Trophoblast cell (in vitro differentiated cells and primary cell): ENCODE measurements around the gene FRY.

Experiments
- DNase-seq, 2 donors: peaks; one replicate each; pipeline ENCODE4 v3.0.0-alpha.2; 2016
- H2AFZ ChIP-seq: 2 replicates; pipeline ENCODE4 v1.6.1; 2013; ENCODE audit warnings: low read length, moderate library complexity, mild to moderate bottlenecking; ENCODE audit not compliant: insufficient read depth, poor library complexity
- H2AK5ac ChIP-seq: 2 replicates; pipeline ENCODE4 v1.6.1; 2013; ENCODE audit warnings: mild to moderate bottlenecking, low read length
- H2BK120ac ChIP-seq: 2 replicates; pipeline ENCODE4 v1.6.1; 2013; ENCODE audit warnings: low read length, mild to moderate bottlenecking, moderate library complexity; ENCODE audit not compliant: insufficient read depth, poor library complexity
- H2BK12ac ChIP-seq: 2 replicates; pipeline ENCODE4 v1.6.1; 2013; ENCODE audit warnings: mild to moderate bottlenecking, low read length, moderate library complexity
- H2BK5ac ChIP-seq: 2 replicates; pipeline ENCODE4 v1.6.1; 2013; ENCODE audit warnings: low read length, low read depth, moderate library complexity, mild to moderate bottlenecking; ENCODE audit not compliant: poor library complexity
- H3K14ac ChIP-seq: 2 replicates; pipeline ENCODE4 v1.6.1; 2013; ENCODE audit warnings: mild to moderate bottlenecking, low read length
- H3K18ac ChIP-seq: 2 replicates; pipeline ENCODE4 v1.6.1; 2013; ENCODE audit warnings: mild to moderate bottlenecking, low read length
- H3K23ac ChIP-seq: 2 replicates; pipeline ENCODE4 v1.6.1; 2013; ENCODE audit warnings: low read length
- H3K27ac ChIP-seq: 2 replicates; pipeline ENCODE4 v1.5.1; 2013; ENCODE audit warnings: low read depth, mild to moderate bottlenecking, inconsistent platforms, low read length, moderate library complexity
- H3K27me3 ChIP-seq: 2 replicates; pipeline ENCODE4 v1.6.1; 2013; ENCODE audit warnings: inconsistent platforms, mild to moderate bottlenecking, low read length, moderate library complexity; ENCODE audit not compliant: insufficient read depth
- H3K36me3 ChIP-seq, 2 experiments: 1 replicate in 1 of 2; 2 replicates in 1 of 2; pipeline ENCODE4 v1.6.1; 2013; ENCODE audit warnings: low read length in 2 of 2, mild to moderate bottlenecking in 2 of 2, moderate library complexity in 1 of 2; ENCODE audit not compliant: insufficient read depth in 2 of 2, control insufficient read depth in 1 of 2
- H3K4ac ChIP-seq: 2 replicates; pipeline ENCODE4 v1.6.1; 2013; ENCODE audit warnings: low read depth, mild to moderate bottlenecking, low read length, moderate library complexity
- H3K4me1 ChIP-seq, 2 experiments: 1 replicate in 1 of 2; 2 replicates in 1 of 2; pipeline ENCODE4 v1.6.1; 2013; ENCODE audit warnings: low read length in 2 of 2, mild to moderate bottlenecking in 2 of 2, moderate library complexity in 1 of 2; ENCODE audit not compliant: insufficient read depth in 2 of 2, control insufficient read depth in 1 of 2
- H3K4me2 ChIP-seq: 2 replicates; pipeline ENCODE4 v1.6.1; 2013; ENCODE audit warnings: inconsistent platforms, mild to moderate bottlenecking, low read length, moderate library complexity
- H3K4me3 ChIP-seq: 2 replicates; pipeline ENCODE4 v1.5.1; 2013; ENCODE audit warnings: mild to moderate bottlenecking, low read depth, low read length, inconsistent platforms
- H3K79me1 ChIP-seq: one replicate; pipeline ENCODE4 v1.6.1; 2013; ENCODE audit warnings: low read length
- H3K79me2 ChIP-seq: 2 replicates; pipeline ENCODE4 v1.6.1; 2013; ENCODE audit warnings: low read length, mild to moderate bottlenecking; ENCODE audit not compliant: control insufficient read depth, insufficient read depth, poor library complexity
- H3K9ac ChIP-seq: 2 replicates; pipeline ENCODE4 v1.6.1; 2013; ENCODE audit warnings: mild to moderate bottlenecking, low read length
- H3K9me3 ChIP-seq: 2 replicates; pipeline ENCODE4 v1.6.1; 2013; ENCODE audit warnings: low read depth, mild to moderate bottlenecking, control low read depth, inconsistent platforms, low read length; ENCODE audit not compliant: insufficient read depth
- H4K12ac ChIP-seq: 2 replicates; pipeline ENCODE4 v1.6.1; 2013; ENCODE audit warnings: low read depth, mild to moderate bottlenecking, low read length, moderate library complexity
- H4K8ac ChIP-seq: 2 replicates; pipeline ENCODE4 v1.6.1; 2013; ENCODE audit warnings: low read depth, mild to moderate bottlenecking, low read length, moderate library complexity
- H4K91ac ChIP-seq: one replicate; pipeline ENCODE4 v1.6.1; 2013; ENCODE audit warnings: low read depth, mild to moderate bottlenecking, low read length, moderate library complexity
- WGBS: extraction: QIAGEN DNeasy Blood & Tissue Kit; methylation state at CpG from one replicate; pipeline ENCODE4 v1.1.7; 2013; ENCODE audit warnings: missing lambda C conversion rate; ENCODE audit not compliant: insufficient read length, insufficient coverage; ENCODE audit errors: extremely low coverage; 5-methylcytosine and 5-hydroxymethylcytosine counted together

Gene FRY

DNA sequence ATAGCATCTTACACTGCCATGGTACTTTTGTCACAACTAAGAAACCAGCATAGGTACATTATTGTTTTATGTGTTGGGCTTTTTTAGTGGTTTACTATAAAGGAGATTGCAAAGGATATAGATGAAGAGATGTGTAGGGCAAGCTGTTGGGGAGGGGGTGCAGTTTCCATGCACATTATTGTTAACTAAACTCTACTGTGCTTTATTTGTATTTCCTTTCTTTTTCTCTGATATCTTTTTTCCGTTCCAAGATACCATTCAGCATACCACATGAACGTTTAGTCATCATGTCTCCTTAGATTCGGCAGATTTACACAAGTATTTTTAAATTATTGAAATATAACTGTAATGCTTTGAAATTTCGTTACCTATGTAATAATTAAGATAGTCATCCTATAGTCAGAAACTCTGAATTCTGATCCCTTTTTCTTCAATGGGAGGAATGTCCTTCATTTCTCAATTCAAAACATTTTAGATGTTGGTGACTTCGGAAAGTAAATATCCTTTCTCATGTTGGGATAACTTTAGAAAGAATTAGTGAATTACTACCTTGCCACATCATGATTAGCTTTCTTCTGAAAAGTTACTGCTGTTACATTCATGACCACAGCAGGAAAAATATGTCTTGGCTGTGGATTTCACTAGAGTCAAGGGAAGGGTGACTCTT, 82.8 kb downstream of the FRY start:
- no peak overlapping the region for H2BK5ac ChIP-seq
- no peak overlapping the region for H3K4me2 ChIP-seq
- H3K4ac ChIP-seq, result no peak overlapping the region
- H2AFZ ChIP-seq, result no peak overlapping the region
- DNase-seq, result no peak
- H3K14ac ChIP-seq, result no peak overlapping the region
- no CpG with 5 or more reads among the region's 5 CpGs for WGBS
- no peak overlapping the region for H3K23ac ChIP-seq
- H4K8ac ChIP-seq, result no peak overlapping the region
- H4K91ac ChIP-seq, result no peak overlapping the region
- no peaks in the 10 kb centered on the region for H3K79me1 ChIP-seq
- no peaks in the 10 kb centered on the region for H3K36me3 ChIP-seq
- H2AK5ac ChIP-seq, result no peak overlapping the region
- no peak overlapping the region for H4K12ac ChIP-seq
- no peak overlapping the region for H2BK120ac ChIP-seq
- H2BK12ac ChIP-seq, result no peak overlapping the region
- H3K27me3 ChIP-seq, result no peaks in the 10 kb centered on the region
- H3K9me3 ChIP-seq, result no peaks in the 10 kb centered on the region
- no peaks in the 10 kb centered on the region for H3K79me2 ChIP-seq
- peaks cover 0 to 2% of the 10 kb centered on the region in 2 experiments for H3K4me1 ChIP-seq
- no peak overlapping the region for H3K9ac ChIP-seq
- no peak overlapping the region for H3K27ac ChIP-seq
- H3K18ac ChIP-seq, result no peak overlapping the region
- no peak overlapping the region for H3K4me3 ChIP-seq

GRCh38 chr13:32115066-32115465, 83.5 kb downstream of the FRY start:
- H2AK5ac ChIP-seq, result no peak overlapping the region
- no peak overlapping the region for H4K91ac ChIP-seq
- H3K4ac ChIP-seq, result no peak overlapping the region
- H4K8ac ChIP-seq, result peak overlapping the region; percentile 65
- no peak overlapping the region for H3K27ac ChIP-seq
- H2BK120ac ChIP-seq, result no peak overlapping the region
- no peak overlapping the region for H3K9ac ChIP-seq
- no peak for DNase-seq
- H2AFZ ChIP-seq, result no peak overlapping the region
- no peak overlapping the region for H3K18ac ChIP-seq
- no peak overlapping the region for H3K4me2 ChIP-seq
- H2BK12ac ChIP-seq, result no peak overlapping the region
- WGBS, result no CpG with 5 or more reads among the region's 2 CpGs
- H3K14ac ChIP-seq, result no peak overlapping the region
- no peaks in the 10 kb centered on the region for H3K79me1 ChIP-seq
- H2BK5ac ChIP-seq, result no peak overlapping the region
- H3K23ac ChIP-seq, result no peak overlapping the region
- H3K79me2 ChIP-seq, result no peaks in the 10 kb centered on the region
- no peaks in the 10 kb centered on the region for H3K9me3 ChIP-seq
- no peak overlapping the region for H4K12ac ChIP-seq
- H3K4me1 ChIP-seq, result peaks cover 0 to 2% of the 10 kb centered on the region in 2 experiments
- no peaks in the 10 kb centered on the region for H3K27me3 ChIP-seq
- no peaks in the 10 kb centered on the region for H3K36me3 ChIP-seq
- H3K4me3 ChIP-seq, result no peak overlapping the region

GRCh38 chr13:32116210-32116609, 84.6 kb downstream of the FRY start:
- Histone ChIP-seq H3K9me3 (no peaks in the 10 kb centered on the region), H3K27me3 (no peaks in the 10 kb centered on the region), H4K91ac (no peak overlapping the region), H2BK12ac (no peak overlapping the region), H3K79me2 (no peaks in the 10 kb centered on the region), H2BK120ac (no peak overlapping the region), H2AK5ac (no peak overlapping the region), H3K18ac (no peak overlapping the region), H3K9ac (no peak overlapping the region), H3K4me2 (no peak overlapping the region), H3K4me1 (peaks cover 0 to 2% of the 10 kb centered on the region in 2 experiments), H4K12ac (no peak overlapping the region), H3K36me3 (no peaks in the 10 kb centered on the region), H2BK5ac (no peak overlapping the region), H3K79me1 (no peaks in the 10 kb centered on the region), H3K27ac (no peak overlapping the region), H2AFZ (no peak overlapping the region), H3K23ac (no peak overlapping the region), H3K4ac (no peak overlapping the region), H3K4me3 (no peak overlapping the region), H3K14ac (no peak overlapping the region), H4K8ac (no peak overlapping the region)
- WGBS, result no CpG with 5 or more reads among the region's 5 CpGs
- DNase-seq, result peak in 1 of 2 donors; percentile 10

DNA sequence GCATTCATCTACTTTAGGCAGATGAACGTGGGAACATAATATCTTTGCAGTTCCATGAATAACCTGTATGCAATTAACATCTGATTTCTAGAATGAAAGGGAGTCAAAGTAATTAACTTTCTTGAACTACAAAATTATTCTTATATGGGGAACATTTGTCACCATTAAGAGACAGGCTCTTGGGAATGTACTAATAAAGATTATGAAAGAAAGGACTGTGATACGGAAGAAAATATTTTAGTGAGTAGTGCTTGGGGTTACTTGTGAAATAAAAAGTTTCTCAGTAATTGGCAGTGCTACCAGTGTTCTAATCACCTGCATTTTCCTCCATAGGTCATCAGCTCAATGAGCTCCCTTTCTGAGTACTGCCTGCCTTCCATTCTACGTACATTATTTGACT, 85.4 kb downstream of the FRY start:
- no peak overlapping the region for H3K4me3 ChIP-seq
- no peak overlapping the region for H4K8ac ChIP-seq
- no peak overlapping the region for H2AFZ ChIP-seq
- H3K4me2 ChIP-seq, result no peak overlapping the region
- no peak overlapping the region for H3K27ac ChIP-seq
- no peak overlapping the region for H3K18ac ChIP-seq
- H3K9me3 ChIP-seq, result no peaks in the 10 kb centered on the region
- H4K91ac ChIP-seq, result no peak overlapping the region
- no peak overlapping the region for H2BK5ac ChIP-seq
- H2BK120ac ChIP-seq, result no peak overlapping the region
- no peaks in the 10 kb centered on the region for H3K79me2 ChIP-seq
- no peaks in the 10 kb centered on the region for H3K79me1 ChIP-seq
- H3K27me3 ChIP-seq, result no peaks in the 10 kb centered on the region
- no peak overlapping the region for H4K12ac ChIP-seq
- no peak for DNase-seq
- WGBS, result no CpG with 5 or more reads among the region's 3 CpGs
- no peak overlapping the region for H3K9ac ChIP-seq
- no peak overlapping the region for H2BK12ac ChIP-seq
- no peak overlapping the region for H3K14ac ChIP-seq
- no peak overlapping the region for H3K4ac ChIP-seq
- peaks cover 0 to 2% of the 10 kb centered on the region in 2 experiments for H3K4me1 ChIP-seq
- H3K23ac ChIP-seq, result no peak overlapping the region
- no peaks in the 10 kb centered on the region for H3K36me3 ChIP-seq
- H2AK5ac ChIP-seq, result no peak overlapping the region
